HG02884 (cell line): Measurements from ENCODE around the gene NRF1.

Experiments used
- ATAC-seq: cut with Tn5 transposase; IDR thresholded peaks from one replicate; pipeline ENCODE4 v1.9.1; 2021; ENCODE audit warnings: mild to moderate bottlenecking, moderate library complexity; ENCODE audit not compliant: unreplicated experiment

Gene NRF1

DNA sequence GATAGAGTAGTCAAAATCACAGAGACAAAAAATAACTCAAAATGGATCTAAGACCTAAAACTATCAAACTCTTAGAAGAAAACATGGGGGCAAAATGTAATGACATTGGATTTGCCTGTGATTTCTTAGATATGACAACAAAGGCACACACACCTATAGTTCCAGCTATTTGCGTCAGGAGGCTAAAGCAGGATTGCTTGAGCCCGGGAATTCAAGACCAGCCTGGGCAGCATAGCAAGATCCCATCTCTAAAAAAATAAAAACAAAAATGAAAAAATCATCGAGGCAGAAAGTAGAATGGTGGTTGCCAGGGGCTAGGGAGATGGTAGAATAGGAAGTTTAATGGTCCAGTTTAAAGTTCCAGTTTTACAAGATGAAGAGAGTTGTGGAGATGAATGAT is 113.3 kb downstream of the NRF1 start:
- no peak for ATAC-seq

- no peak for ATAC-seq
These were observed 117.5 kb downstream of the NRF1 start for GRCh38 chr7:129728875-129729467.

DNA sequence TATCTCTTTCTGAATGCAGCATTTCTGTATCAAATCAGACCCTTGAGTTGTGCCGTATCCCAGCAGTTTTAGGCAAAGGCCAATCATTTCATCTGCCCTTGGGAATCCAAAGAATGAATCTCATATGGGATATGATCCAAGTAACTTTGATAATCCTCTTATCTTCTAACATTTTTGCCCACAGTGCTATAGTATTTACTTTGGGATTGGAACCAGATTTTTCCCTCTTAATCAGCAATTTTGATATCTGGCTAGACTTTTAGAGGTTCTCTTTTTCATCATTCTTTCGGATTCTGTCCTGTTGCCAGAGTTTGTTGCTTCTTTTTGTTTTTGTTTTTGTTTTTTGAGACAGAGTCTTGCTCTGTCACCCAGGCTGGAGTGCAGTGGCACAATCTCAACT is 118.0 kb downstream of the NRF1 start:
- no peak for ATAC-seq

GRCh38 chr7:129730159-129730558 is 118.6 kb downstream of the NRF1 start:
- no peak for ATAC-seq

DNA sequence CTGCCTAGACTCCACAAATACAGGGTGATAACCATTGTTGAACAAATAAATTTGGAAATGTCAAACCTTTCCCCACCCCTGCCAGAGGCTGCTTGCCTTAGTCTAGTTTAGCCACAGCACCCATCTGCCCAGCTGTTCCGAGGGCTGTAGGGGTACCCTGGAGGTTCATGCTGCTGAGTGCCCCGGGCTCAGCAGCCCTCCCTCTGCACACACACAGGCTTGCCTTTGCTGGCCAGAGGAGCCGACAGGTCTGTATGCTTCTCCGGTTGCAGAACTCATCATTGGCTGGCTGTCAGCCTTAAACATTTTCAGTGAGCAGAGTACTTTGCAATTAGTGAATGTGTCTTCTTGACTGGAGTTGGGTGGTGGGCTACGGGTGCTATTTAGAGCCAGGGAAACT is 122.9 kb downstream of the NRF1 start:
- no peak for ATAC-seq

- no peak for ATAC-seq
These were observed 127.9 kb downstream of the NRF1 start for GRCh38 chr7:129739427-129739826.

- ATAC-seq, result no peak
These were observed 129.3 kb downstream of the NRF1 start for GRCh38 chr7:129740574-129741410.

- ATAC-seq, result no peak
These were observed 130.3 kb downstream of the NRF1 start for GRCh38 chr7:129741743-129742213.

DNA sequence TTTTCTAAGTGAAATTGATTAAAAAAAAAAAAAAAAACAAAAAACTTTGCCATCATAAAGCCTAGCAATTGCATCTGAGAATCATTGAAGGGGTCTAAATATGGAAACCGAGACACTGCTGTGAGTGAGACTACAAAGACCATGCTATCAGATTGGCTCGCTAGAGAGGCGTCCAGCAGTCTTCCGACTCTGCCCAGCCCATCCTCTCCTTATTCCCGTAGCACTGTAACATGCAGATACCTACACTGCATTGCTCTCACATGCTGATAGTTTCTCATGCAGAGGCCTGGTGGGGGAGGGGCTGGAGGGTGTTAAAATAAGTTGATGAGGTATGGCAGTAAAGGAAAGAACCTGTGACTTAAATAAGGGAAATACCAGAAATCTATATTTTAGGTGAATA is 130.7 kb downstream of the NRF1 start:
- no peak for ATAC-seq

DNA sequence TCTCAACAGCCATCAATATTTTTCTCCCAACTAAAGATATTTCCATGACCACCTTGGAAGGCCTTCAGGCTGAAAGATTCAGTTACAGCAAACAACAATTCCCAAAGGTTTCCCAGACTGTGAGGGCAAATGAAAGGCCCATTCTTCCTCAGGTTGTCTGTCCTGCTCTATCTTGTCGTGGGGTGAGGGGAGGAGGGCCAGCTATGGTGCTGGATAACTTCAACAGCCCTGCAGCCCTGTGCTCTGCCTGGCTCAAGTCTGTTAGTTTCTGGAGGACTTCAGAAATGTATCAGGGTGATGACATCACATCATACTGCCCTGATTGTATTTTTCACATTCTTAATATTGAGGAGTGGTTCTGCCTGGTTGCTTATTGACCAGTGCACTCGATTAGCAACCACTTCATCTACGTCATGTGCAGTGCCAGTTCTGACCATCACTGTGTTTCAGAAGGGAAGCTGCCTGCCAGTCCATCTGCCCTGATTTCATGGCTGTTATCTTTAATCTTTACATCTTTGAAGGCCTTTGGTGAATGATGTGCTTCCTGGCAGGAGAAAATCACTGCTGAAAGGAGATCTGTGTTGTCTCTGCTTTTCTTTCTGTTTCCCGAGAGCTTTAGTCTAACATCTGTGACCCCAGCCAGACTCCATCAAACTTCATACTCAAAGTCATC is 135.5 kb downstream of the NRF1 start:
- ATAC-seq, result no peak

- ATAC-seq, result no peak
These were observed 137.0 kb downstream of the NRF1 start for GRCh38 chr7:129748356-129749109.

- ATAC-seq, result no peak
These were observed 138.6 kb downstream of the NRF1 start for GRCh38 chr7:129750091-129750490.

- ATAC-seq, result no peak
These were observed 139.0 kb downstream of the NRF1 start for GRCh38 chr7:129750501-129750900.

- ATAC-seq, result no peak
These were observed 140.4 kb downstream of the NRF1 start for GRCh38 chr7:129751916-129752315.

DNA sequence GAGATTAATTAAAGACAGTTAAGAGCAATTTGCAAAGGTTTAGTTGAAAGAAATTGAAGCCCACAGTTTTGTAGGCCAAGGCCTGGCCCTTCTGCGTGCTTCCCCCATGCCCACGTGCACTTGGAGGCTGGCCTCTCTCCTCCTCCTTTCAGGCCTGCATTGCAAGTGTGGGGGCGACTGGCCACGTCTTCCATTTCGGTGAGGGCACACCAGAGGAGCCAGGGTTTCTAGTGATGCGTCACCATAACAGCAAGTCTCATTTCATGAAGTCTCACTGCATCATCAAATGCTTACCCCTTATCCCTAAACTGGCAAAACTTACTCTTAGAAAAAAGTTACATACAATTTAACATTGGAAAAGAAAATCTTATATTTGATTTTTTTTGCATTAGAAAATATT is 141.2 kb downstream of the NRF1 start:
- no peak for ATAC-seq

DNA sequence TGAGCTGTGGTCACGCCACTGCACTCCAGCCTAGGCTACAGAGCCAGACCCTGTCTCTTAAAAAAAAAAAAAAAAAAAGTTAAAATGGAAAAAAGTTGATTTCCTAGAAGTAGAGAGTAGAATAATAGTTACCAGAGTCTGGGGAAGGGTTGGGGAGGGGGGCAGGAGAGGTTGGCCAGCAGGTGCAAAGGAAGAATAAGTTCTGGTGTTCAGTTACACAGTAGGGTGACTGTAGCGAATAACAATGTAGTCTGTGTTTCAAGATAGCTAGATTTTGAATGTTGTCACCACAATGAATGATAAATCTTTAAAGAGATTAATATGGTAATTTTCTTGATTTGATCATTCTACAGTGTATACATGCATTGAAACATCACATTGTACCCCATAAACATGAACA is 142.9 kb downstream of the NRF1 start:
- no peak for ATAC-seq

DNA sequence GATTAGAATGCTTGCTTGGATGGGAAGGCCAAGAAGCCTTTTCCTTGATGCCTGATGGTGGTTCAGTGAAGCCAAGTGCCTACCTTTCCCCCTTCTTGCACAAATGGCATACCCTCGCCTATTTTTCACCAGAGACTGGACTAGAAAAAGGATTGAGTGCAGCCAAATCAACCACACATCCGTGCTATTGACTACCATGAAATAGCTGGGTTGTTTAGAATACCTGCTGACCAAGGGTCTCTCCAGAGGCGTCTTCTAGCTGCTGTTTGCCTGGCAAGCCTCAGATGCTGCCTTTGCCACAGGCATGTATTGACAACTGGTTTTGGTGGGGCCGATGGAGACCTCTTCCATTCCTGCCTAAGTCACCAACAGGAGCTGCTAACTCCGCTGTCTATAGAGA is 146.5 kb downstream of the NRF1 start:
- no peak for ATAC-seq

- ATAC-seq, result no peak
These were observed 151.0 kb downstream of the NRF1 start for GRCh38 chr7:129762387-129762969.

DNA sequence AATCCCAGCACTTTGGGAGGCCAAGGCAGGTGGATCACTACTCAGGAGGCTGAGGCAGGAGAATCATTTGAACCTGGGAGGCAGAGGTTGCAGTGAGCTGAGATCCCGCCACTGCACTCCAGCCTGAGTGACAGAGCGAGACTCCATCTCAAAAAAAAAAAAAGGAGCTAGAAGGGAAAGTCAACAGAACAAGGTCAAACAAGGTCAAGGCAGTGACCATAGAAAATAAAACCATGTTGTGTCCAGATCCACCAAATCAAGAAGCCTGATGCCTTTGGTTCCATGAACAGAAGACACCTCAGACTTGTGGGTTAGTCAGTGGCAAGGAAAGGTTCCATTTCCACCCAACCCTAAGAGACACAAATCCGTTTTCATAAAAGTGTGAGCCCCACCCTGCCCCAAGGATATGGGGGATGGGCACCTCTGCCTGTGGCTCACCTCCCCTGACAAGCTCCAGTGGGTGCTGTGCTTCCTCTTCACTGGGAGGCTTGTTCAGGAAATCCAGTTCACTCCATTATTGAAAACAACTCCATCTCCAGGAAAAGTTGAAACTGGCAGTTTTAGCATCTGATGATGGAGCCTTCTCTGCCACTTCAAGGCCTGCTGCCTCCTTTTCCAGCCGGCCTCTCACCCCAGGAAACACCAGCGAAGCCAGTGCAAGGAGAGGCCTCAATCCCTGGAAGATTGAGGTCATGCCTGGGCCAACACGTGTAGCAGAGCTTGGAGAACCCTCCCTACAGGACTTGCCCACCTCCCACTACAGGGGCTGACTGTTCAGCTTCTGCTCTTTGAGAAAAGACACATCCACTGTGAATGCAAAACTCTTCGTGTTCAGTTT is 152.9 kb downstream of the NRF1 start:
- no peak for ATAC-seq

DNA sequence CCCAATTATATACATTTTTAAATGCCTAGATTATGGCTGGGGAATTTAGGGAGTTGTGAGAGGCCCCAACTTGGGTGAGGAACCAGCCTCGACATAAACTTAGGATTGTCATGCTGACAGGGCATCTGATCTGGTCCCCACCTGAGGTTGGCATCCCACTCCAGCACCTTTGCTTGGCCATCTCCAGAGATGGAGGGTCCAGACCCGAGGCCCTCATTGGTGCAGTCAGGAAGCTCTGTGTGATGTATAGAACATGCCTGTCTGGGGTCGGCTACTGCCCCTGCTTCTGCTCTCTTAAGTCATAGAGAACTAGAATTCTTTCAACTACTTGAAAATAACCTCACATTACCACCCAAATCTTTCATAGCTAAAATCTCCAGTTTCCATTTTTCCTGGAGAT is 153.8 kb downstream of the NRF1 start:
- ATAC-seq, result no peak
